Activated T-helper 17 cell treated with anti-CD3 and anti-CD28 coated beads, Interleukin-2, amount 50 U/mL, for 72 hours (primary cell): ENCODE results near the gene VSX2. TPM values are rescaled to one million over a fixed set of nuclear protein-coding genes. Genes with fewer than 3 reads are reported as not detected.

Experiments
- total RNA-seq, 2 donors: library from RNA; stranded (reverse); gene quantifications; one replicate each; pipeline ENCODE4 v1.2.3, GENCODE V29; 2022

The VSX2 gene
- total RNA-seq, 2 donors from 2014 or later, result not detected

Other genes starting within 250 kb of the VSX2 start
- 10 to 100 TPM in 1 of 2 donors, 1 to 10 TPM in 1; 5.6 to 10.4 TPM for gene ENTPD5, start 220.2 kb upstream of the VSX2 start, total RNA-seq
- gene BBOF1, start 220.1 kb upstream of the VSX2 start, total RNA-seq, result 1 to 10 TPM in 1 of 2 donors, under 1 TPM in 1; 0.91 to 1.2 TPM
- gene ALDH6A1, start 155.0 kb upstream of the VSX2 start, total RNA-seq, result 10 to 100 TPM; 12.3 to 27.2 TPM
- 10 to 100 TPM; 15.4 to 19.7 TPM for gene LIN52, start 154.5 kb upstream of the VSX2 start, total RNA-seq
- 10 to 100 TPM; 55.4 to 57.1 TPM for gene ABCD4, start 63.5 kb downstream of the VSX2 start, total RNA-seq
- not detected for gene VRTN, start 109.0 kb downstream of the VSX2 start, total RNA-seq
- gene SYNDIG1L, start 186.8 kb downstream of the VSX2 start, total RNA-seq, result not detected